Fibroblast of skin of scalp (primary cell): ENCODE results near the gene BAIAP2. TPM values are rescaled to one million over a fixed set of nuclear protein-coding genes. Genes with fewer than 3 reads are reported as not detected.

Experiments used
- DNase-seq: peaks from one replicate; pipeline ENCODE4 v3.0.0-alpha.2; 2013
- polyA plus RNA-seq, 2 experiments: library from polyadenylated mRNA; unstranded; fragments of 120-200 nt; gene quantifications; one replicate each; pipeline ENCODE4 v1.2.1, GENCODE V29; 2013; ENCODE audit not compliant: insufficient read length in 2 of 2

The BAIAP2 gene
- polyA plus RNA-seq (2013, experiment 1 of 2; ENCODE audit: insufficient read length), result 31.7 TPM
- 31.5 TPM for polyA plus RNA-seq (2013, experiment 2 of 2; ENCODE audit: insufficient read length)

GRCh38 chr17:81034779-81035520 is at the start of gene BAIAP2:
Gene BAIAP2 (plus strand): TSS chr17:81035151. CDS start chr17:81035255, 104 bp downstream.
- DNase-seq, result peak; percentile 96

GRCh38 chr17:80986046-80986445 is 48.9 kb upstream of the BAIAP2 start:
- DNase-seq, result no peak

GRCh38 chr17:80986816-80987475 is 48.0 kb upstream of the BAIAP2 start:
- no peak for DNase-seq

GRCh38 chr17:80987941-80988461 is 47.0 kb upstream of the BAIAP2 start:
- no peak for DNase-seq

- DNase-seq, result no peak
Measured at GRCh38 chr17:80989586-80989913, 45.4 kb upstream of the BAIAP2 start.

GRCh38 chr17:80990921-80991644 is 43.9 kb upstream of the BAIAP2 start:
- DNase-seq, result no peak

GRCh38 chr17:80991645-80992076 is 43.3 kb upstream of the BAIAP2 start, which contains the start of gene CHMP6:
Gene CHMP6 (plus strand): TSS chr17:80991841. CDS start chr17:80991919, 78 bp downstream.
- peak; percentile 88 for DNase-seq

GRCh38 chr17:80992077-80992947 is 42.6 kb upstream of the BAIAP2 start:
- DNase-seq, result no peak

- DNase-seq, result no peak
Measured at GRCh38 chr17:80992948-80993624, 41.9 kb upstream of the BAIAP2 start.

- no peak for DNase-seq
Measured at GRCh38 chr17:80995131-80995530, 39.8 kb upstream of the BAIAP2 start.

GRCh38 chr17:80996422-80997305 is 38.3 kb upstream of the BAIAP2 start:
- no peak for DNase-seq

- DNase-seq, result peak; percentile 36
Measured at GRCh38 chr17:80997424-80998117, 37.4 kb upstream of the BAIAP2 start.

GRCh38 chr17:80998118-80998747 is 36.7 kb upstream of the BAIAP2 start:
- DNase-seq, result no peak

GRCh38 chr17:80998748-80999535 is 36.0 kb upstream of the BAIAP2 start:
- no peak for DNase-seq

- DNase-seq, result no peak
Measured at GRCh38 chr17:80999536-81000333, 35.2 kb upstream of the BAIAP2 start.

GRCh38 chr17:81000334-81000630 is 34.7 kb upstream of the BAIAP2 start:
- DNase-seq, result no peak

GRCh38 chr17:81000631-81001357 is 34.2 kb upstream of the BAIAP2 start:
- DNase-seq, result no peak
